Smooth muscle cell of the umbilical artery (primary cell): Measurements from ENCODE around the gene AGT. TPM values are rescaled to one million over a fixed set of nuclear protein-coding genes. Genes with fewer than 3 reads are reported as not detected.

Source experiments
- total RNA-seq: library from RNA; depleted of rRNA; stranded (reverse); fragments of >200 nt; gene quantifications from 2 replicates; pipeline ENCODE4 v1.2.3, GENCODE V29; 2014

Gene AGT
- total RNA-seq: 0.09 TPM in 1 of 2 replicates, not detected in the other

DNA sequence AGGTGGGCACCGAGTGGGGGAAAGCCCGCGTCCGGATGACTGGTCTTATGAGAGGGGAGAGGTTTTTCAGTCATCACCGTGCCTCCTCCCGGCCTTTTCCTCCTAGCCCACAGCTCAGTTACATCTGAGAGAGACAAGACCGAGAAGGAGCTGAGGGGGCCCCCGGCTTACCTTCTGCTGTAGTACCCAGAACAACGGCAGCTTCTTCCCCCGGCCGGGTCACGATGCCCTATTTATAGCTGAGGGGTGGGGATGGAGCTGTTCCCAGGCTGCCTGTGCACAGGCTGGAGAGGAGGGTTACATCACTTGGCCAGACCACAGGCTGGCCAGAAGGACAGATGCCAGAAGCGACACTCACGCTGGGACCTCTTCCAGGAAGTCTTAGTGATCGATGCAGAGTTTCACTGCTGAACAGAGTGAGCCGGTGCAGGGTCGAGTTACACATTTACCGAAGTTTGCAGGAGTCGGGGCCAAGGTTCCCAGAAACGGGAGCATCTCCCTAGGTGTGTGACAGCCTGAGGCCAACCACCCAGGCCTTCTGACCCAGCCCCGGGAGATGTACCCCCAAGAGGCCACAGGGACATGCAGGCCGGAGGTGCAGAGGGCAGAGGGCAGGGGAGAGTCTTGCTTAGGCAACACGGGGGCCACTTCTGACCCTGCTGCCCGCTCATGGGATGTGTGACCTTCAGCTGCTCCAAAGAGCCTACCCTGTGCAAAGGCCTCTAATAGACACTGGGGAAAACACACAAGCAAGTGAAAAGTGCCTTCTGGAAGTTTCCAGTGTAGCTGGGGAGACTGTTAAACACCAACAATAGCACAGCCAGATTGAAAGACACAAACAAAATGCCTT lies at the start of gene AGT:
Gene AGT (minus strand): TSS at position 208 of the 850 bp plus-strand sequence. CDS start 3,299 bp downstream, outside the sequence.

DNA sequence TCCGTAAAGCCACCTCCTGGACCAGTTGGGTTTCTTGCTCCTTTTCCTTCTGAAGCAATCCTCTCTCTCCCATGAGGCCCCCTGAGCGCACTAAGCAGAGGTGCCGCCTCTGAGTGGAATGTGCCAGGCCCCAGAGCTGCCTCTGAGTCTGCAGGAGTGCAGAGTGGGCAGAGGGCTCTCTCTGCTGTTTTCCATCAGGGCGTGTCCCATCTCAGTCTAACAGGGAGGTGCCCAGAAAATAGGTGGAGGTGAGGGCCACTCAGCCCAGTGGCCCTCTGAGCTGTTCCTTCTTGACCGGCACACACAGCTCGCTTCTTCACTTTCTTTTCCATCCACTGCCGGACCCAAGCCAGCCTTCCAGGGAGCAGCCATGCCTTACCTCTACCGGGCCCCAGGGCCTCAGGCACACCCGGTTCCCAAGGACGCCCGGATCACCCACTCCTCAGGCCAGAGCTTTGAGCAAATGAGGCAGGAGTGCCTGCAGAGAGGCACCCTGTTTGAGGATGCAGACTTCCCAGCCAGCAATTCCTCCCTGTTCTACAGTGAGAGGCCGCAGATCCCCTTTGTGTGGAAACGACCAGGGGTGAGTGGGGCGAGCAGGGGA lies 33.3 kb upstream of the AGT start, which contains the start of gene CAPN9:
Gene CAPN9 (plus strand): TSS at position 262 of the 604 bp plus-strand sequence. CDS start 109 bp downstream, at position 371.

Other genes with a start within 250 kb of the AGT start
- gene COG2, start 71.6 kb downstream of the AGT start, total RNA-seq: 19.6 and 21.2 TPM in 2 replicates
- gene CAPN9, start 33.3 kb upstream of the AGT start, total RNA-seq: not detected in 2 replicates
- 24.6 and 41.4 TPM in 2 replicates for gene C1orf198, start 154.4 kb upstream of the AGT start, total RNA-seq